Lower leg skin (tissue), 4 donors: Measurements from ENCODE around the gene LCE6A. TPM values are rescaled to one million over a fixed set of nuclear protein-coding genes. Genes with fewer than 3 reads are reported as not detected.
A peak's percentile ranks its signal among the peaks of the same experiment; 100 is the strongest.

Experiments used
- DNase-seq, 2 donors: peaks; one replicate each; pipeline ENCODE4 v3.0.0-alpha.2; 2019; ENCODE audit warnings: low spot score in 2 of 2
- H3K4me3 ChIP-seq: fragments of 200-600 bp; sonication (generic); 2 replicates; pipeline ENCODE4 v1.5.1; 2017; ENCODE audit warnings: mild to moderate bottlenecking, low read depth; ENCODE audit not compliant: poor library complexity, severe bottlenecking
- POLR2A ChIP-seq, 2 donors: fragments of 450-650 bp; IDR thresholded peaks; one replicate each; pipeline ENCODE4 v1.6.1; 2016 to 2017; ENCODE audit warnings: antibody characterized with exemption in 2 of 2, mild to moderate bottlenecking in 1 of 2, moderate library complexity in 1 of 2
- WGBS, 2 donors: methylation state at CpG; one replicate each; pipeline ENCODE4 v1.1.5; 2018; 5-methylcytosine and 5-hydroxymethylcytosine counted together
- intact Hi-C: fragments of 100-400 bp; cut with DNase I; formaldehyde crosslinking; loops from one replicate; pipeline ENCODE4 v1.15.0; 2023; ENCODE audit warnings: low total_unique reads
- total RNA-seq, 4 donors: library from RNA; depleted of rRNA; stranded (reverse); fragments of >200 nt; gene quantifications; one replicate each; pipeline ENCODE4 v1.1.0, GENCODE V29; 2016
- TF ChIP-seq, protein P1 (sequence below), 3 donors: fragments of 450-650 bp; IDR thresholded peaks; one replicate each; pipeline ENCODE4 v1.5.1; 2016; ENCODE audit warnings: antibody characterized with exemption in 3 of 3, mild to moderate bottlenecking in 3 of 3, moderate library complexity in 2 of 3

The LCE6A gene, protein sequence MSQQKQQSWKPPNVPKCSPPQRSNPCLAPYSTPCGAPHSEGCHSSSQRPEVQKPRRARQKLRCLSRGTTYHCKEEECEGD
- total RNA-seq, result 100 to 1,000 TPM in 2 of 4 donors, 10 to 100 TPM in 2; 60.9 to 207 (median 107) TPM

- no peak for DNase-seq
- intact Hi-C loops, result no loop called here
- TF ChIP-seq, protein P1, sequence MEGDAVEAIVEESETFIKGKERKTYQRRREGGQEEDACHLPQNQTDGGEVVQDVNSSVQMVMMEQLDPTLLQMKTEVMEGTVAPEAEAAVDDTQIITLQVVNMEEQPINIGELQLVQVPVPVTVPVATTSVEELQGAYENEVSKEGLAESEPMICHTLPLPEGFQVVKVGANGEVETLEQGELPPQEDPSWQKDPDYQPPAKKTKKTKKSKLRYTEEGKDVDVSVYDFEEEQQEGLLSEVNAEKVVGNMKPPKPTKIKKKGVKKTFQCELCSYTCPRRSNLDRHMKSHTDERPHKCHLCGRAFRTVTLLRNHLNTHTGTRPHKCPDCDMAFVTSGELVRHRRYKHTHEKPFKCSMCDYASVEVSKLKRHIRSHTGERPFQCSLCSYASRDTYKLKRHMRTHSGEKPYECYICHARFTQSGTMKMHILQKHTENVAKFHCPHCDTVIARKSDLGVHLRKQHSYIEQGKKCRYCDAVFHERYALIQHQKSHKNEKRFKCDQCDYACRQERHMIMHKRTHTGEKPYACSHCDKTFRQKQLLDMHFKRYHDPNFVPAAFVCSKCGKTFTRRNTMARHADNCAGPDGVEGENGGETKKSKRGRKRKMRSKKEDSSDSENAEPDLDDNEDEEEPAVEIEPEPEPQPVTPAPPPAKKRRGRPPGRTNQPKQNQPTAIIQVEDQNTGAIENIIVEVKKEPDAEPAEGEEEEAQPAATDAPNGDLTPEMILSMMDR (IDR thresholded peaks at IDR 0.05), result no peak
- no peak for TF ChIP-seq POLR2A (IDR thresholded peaks at IDR 0.05)
- 62 to 63% methylated on average over 3 of the region's 3 CpGs for WGBS, 2 donors
- no peak within 1 kb of the TSS for H3K4me3 ChIP-seq
These were observed at the start of gene LCE6A for GRCh38 chr1:152842556-152842955. TSS of gene LCE6A (plus strand) at chr1:152842856. CDS start at chr1:152843521, 665 bp downstream.

GRCh38 chr1:152795686-152796085 lies 47.0 kb upstream of the LCE6A start:
- 65 to 69% methylated on average over 4 of the region's 4 CpGs for WGBS, 2 donors
- intact Hi-C loops, result no loop called here

GRCh38 chr1:152796421-152796820 lies 46.2 kb upstream of the LCE6A start, which contains the start of gene LCE1D:
TSS of gene LCE1D (plus strand) at chr1:152796721. CDS start at chr1:152797795, 1,074 bp downstream.
- 33 to 35% methylated on average over 3 of the region's 3 CpGs for WGBS, 2 donors
- intact Hi-C loops, result no loop called here
- DNase-seq, result no peak
- TF ChIP-seq, protein P1 (IDR thresholded peaks at IDR 0.05), result no peak
- TF ChIP-seq POLR2A (IDR thresholded peaks at IDR 0.05), result no peak
- no peak within 1 kb of the TSS for H3K4me3 ChIP-seq

More at GRCh38 chr1:152795686-152796085, 47.0 kb upstream of the LCE6A start:
- H3K4me3 ChIP-seq, result no peak overlapping the region
- TF ChIP-seq, protein P1 (IDR thresholded peaks at IDR 0.05), result no peak
- TF ChIP-seq POLR2A (IDR thresholded peaks at IDR 0.05), result no peak
- DNase-seq, result no peak

DNA sequence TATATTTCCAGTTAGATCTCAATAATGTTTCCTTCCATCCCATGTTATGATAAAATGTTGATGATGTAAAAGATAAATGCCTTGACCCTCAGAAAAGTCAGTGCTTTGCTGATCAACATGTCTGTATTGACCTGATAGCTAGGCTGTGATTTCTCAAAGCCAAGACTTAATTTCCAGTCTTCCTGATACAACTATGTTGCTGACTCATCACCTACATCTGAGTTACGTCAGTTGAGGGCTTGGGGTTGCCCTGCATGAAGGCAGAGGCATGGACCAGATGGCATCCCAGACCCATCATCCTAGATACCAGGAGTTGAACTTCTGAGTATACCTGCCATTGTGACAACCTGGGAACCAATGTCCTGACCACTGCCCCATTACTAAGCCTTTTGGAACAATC lies 41.3 kb upstream of the LCE6A start:
- 74 to 78% methylated on average over 1 of the region's 1 CpG for WGBS, 2 donors
- TF ChIP-seq, protein P1 (IDR thresholded peaks at IDR 0.05), result no peak
- no peak for TF ChIP-seq POLR2A (IDR thresholded peaks at IDR 0.05)
- no peak overlapping the region for H3K4me3 ChIP-seq
- DNase-seq, result no peak
- intact Hi-C loops, result no loop called here

DNA sequence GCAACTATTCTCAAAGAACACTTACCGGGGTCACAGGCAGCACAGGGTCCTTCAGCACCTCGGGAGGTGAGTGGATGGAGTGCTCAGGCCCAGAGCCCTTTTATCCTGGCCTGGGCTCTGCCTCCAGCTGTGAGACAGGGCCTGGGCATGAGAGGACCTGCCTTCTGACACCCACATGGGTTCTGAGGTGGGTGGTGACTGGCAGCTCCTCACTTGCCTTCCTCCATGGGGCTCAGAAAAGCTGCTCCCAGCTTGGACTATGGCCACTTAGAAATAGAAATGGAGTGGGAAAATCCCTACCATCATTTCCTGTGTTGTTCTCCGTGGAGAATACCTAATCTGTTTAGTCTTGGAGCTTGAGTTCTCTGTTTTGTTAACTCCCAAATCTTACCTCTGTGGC lies 36.1 kb upstream of the LCE6A start, which contains the start of gene LCE1C:
Gene LCE1C, minus strand, starts transcription at position 76 of the 400 bp plus-strand sequence. CDS start 1,173 bp downstream, outside the sequence.
- no peak within 1 kb of the TSS for H3K4me3 ChIP-seq
- TF ChIP-seq, protein P1 (IDR thresholded peaks at IDR 0.05), result no peak
- TF ChIP-seq POLR2A (IDR thresholded peaks at IDR 0.05), result no peak
- no peak for DNase-seq
- WGBS, 2 donors, result 35 to 38% methylated on average over 3 of the region's 3 CpGs
- intact Hi-C loops, result no loop called here

DNA sequence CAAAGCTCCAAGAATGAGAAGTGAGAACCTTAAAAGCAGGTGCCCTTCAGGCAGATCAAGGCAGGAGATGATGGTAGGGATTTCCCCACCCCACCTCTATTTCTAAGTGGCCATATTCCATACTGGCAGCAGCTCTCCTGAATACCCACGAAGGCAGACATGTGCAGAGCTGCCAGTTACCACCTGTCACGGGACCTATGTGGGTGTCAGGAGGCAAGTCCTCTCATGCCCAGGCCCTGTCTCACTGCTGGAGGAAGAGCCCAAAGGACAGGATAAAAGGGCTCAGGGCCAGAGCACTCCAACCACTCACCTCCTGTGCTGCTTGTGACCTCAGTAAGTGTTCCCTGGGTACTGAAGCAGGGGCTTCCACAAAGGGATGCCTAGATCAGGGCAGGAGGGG lies 31.6 kb upstream of the LCE6A start:
- no peak overlapping the region for H3K4me3 ChIP-seq
- WGBS, 2 donors, result 64 to 73% methylated on average over 2 of the region's 2 CpGs
- TF ChIP-seq POLR2A (IDR thresholded peaks at IDR 0.05), result no peak
- TF ChIP-seq, protein P1 (IDR thresholded peaks at IDR 0.05), result no peak
- DNase-seq, result peak in 1 of 2 donors; percentile 46
- intact Hi-C loops, result no loop called here
